AG10803 (cell line): ENCODE results near the gene CACNA1E.

Experiments used
- DNase-seq: peaks from one replicate; pipeline ENCODE4 v3.0.0; 2010; ENCODE audit warnings: low read depth
- H3K4me3 ChIP-seq: 2 replicates; pipeline ENCODE4 v1.5.1; 2011; ENCODE audit warnings: mild to moderate bottlenecking, low read length, control low read depth
- TF ChIP-seq, protein P1 (sequence below): conservative IDR thresholded peaks from 2 replicates; pipeline ENCODE4 v1.5.1; 2011; ENCODE audit warnings: mild to moderate bottlenecking, low read length, control low read depth, inconsistent platforms

The CACNA1E gene

DNA sequence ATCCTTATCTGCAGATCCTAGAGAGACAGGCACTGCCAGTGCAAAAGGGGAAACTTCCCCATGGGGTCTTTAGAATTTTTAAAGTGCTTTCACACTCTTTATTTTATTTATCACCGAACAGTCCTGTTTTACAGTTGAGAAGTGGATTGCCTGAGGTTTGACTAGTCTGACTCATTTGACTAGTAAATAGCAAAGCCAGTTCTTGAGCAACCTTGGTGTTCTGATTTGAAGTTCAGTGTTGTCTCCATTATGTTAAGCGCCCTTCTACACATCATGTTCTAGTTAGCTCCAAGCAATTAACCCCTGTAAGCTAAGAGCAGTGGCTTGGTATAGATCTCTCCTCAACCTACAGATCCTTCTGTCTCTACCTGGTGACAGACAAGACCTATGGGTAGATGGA lies 262.9 kb downstream of the CACNA1E start:
- no peak overlapping the region for H3K4me3 ChIP-seq
- DNase-seq = no peak
- TF ChIP-seq, protein P1, sequence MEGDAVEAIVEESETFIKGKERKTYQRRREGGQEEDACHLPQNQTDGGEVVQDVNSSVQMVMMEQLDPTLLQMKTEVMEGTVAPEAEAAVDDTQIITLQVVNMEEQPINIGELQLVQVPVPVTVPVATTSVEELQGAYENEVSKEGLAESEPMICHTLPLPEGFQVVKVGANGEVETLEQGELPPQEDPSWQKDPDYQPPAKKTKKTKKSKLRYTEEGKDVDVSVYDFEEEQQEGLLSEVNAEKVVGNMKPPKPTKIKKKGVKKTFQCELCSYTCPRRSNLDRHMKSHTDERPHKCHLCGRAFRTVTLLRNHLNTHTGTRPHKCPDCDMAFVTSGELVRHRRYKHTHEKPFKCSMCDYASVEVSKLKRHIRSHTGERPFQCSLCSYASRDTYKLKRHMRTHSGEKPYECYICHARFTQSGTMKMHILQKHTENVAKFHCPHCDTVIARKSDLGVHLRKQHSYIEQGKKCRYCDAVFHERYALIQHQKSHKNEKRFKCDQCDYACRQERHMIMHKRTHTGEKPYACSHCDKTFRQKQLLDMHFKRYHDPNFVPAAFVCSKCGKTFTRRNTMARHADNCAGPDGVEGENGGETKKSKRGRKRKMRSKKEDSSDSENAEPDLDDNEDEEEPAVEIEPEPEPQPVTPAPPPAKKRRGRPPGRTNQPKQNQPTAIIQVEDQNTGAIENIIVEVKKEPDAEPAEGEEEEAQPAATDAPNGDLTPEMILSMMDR = no peak

GRCh38 chr1:181748013-181748412 lies 264.7 kb downstream of the CACNA1E start:
- DNase-seq = no peak
- H3K4me3 ChIP-seq = no peak overlapping the region
- TF ChIP-seq, protein P1 = no peak

GRCh38 chr1:181754103-181754502 lies 270.8 kb downstream of the CACNA1E start:
- no peak for DNase-seq
- TF ChIP-seq, protein P1 = no peak
- no peak overlapping the region for H3K4me3 ChIP-seq

DNA sequence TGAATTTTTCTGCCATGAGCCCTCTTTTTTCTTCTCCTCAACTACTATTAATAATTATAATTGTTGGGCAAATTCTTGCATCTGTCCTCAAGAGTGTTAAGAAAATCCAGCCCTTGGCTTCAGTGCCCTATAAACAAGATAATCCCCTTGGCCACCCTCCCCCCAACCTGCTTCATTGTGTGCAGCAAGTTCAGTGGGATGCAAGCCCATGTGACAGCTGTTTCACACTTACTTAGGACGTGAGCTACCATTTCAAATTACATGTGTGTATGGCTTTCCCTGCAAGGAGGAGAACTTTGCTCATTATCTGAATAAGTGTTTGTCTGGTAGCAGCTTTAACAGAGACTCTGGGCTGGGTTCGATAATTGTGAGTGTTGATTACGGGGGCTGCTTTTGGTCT lies 276.2 kb downstream of the CACNA1E start:
- no peak overlapping the region for H3K4me3 ChIP-seq
- TF ChIP-seq, protein P1 = no peak
- DNase-seq = no peak

- TF ChIP-seq, protein P1 = no peak
- DNase-seq = no peak
- no peak overlapping the region for H3K4me3 ChIP-seq
Measured at GRCh38 chr1:181763736-181764135, 280.4 kb downstream of the CACNA1E start.

DNA sequence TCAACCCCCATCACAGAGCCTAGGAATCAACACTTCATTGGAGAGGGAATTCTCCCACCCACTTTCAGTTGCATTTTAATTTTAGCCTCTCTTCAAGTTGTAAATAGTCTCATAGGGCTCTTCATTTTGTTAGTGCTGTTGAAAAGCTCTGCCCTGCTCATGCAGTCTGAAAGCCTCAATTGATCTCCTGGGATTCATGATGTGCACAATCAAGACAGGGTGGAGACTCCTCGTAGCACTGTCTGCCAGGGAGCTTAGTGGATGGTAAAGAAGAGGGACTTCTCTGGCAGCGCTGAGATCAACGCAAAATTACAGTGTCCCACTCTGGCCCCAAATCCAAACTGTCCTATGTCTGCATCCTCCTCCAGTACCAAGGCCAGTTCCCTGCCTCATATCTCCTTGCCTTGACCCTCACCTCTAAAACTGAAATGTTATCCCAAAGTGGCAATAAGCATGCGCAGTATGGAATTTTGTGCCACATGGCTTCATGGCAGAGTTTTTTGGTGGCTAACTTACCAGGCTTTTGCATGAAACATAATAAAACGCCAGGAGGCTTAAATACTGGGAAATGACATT lies 282.2 kb downstream of the CACNA1E start:
- DNase-seq = no peak
- no peak overlapping the region for H3K4me3 ChIP-seq
- TF ChIP-seq, protein P1 = no peak

DNA sequence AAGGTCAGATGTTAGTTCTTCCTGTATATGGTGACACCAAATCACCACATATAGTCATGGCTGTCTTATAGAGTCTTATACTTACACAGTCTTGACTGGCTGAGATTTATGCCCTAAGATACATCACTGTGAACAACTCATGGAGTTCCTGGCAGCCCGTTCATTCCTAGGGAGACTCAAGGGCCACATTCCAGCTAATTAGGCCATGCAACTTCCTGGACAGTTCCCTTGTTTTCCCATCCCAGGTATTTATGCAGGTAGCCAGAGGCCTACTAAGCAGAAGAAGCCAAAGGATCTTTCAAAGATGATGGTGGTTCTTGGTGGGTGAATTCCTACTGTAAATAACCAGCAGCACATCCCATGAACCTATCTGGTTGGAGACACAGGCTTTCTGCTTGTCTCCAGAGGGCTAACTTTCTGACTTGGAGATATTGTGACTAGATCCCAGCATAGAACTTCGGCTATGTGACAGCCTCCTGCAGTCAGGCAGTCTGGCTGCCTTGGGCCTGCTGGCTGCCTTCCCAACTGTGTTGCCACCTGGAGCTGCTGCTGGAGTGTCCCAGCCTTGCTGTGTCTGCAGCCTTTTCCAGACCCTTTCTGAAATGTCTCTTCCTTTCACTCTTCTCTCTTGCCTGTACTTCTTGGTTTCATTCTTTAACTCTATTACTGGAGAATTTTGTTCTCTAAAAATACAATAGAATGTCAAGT lies 283.8 kb downstream of the CACNA1E start:
- no peak for DNase-seq
- TF ChIP-seq, protein P1 = no peak
- no peak overlapping the region for H3K4me3 ChIP-seq
